Left lung (tissue), 10 donors: ENCODE data around the gene SFTPB. TPM values are rescaled to one million over a fixed set of nuclear protein-coding genes. Genes with fewer than 3 reads are reported as not detected.
"Not testable (repeated sequence)": the region's sequence is repeated elsewhere in the genome, so short reads cannot be mapped to it uniquely, and the experiment has no call there.

Experiments
- ATAC-seq: fragments of 200-7000 bp; cut with Tn5 transposase; one replicate; pipeline ENCODE4 v1.9.1; 2020; ENCODE audit warnings: moderate library complexity
- DNase-seq, 4 donors: peaks; one replicate each; pipeline ENCODE4 v3.0.0-alpha.2; 2013 to 2020
- H3K27ac ChIP-seq, 2 donors: fragments of 200-600 bp; sonication (generic) in 1 of 2; one replicate each; pipeline versions ENCODE4 v1.5.0 to v1.8.0; 2020 to 2021
- H3K27me3 ChIP-seq, 2 donors: fragments of 200-600 bp; sonication (generic) in 1 of 2; one replicate each; pipeline versions ENCODE4 v1.5.0 to v1.8.0; 2020 to 2021
- H3K36me3 ChIP-seq, 2 donors: fragments of 200-600 bp; sonication (generic) in 1 of 2; one replicate each; pipeline versions ENCODE4 v1.5.0 to v1.8.0; 2020 to 2021
- H3K4me1 ChIP-seq, 2 donors: fragments of 200-600 bp; one replicate each; pipeline ENCODE4 v1.8.0; 2021
- H3K4me3 ChIP-seq, 2 donors: fragments of 200-600 bp; sonication (generic) in 1 of 2; one replicate each; pipeline versions ENCODE4 v1.5.0 to v1.8.0; 2020 to 2021; ENCODE audit warnings: mild to moderate bottlenecking in 1 of 2
- H3K9me3 ChIP-seq, 2 donors: fragments of 200-600 bp; sonication (generic) in 1 of 2; one replicate each; pipeline versions ENCODE4 v1.5.0 to v1.8.0; 2020 to 2021
- intact Hi-C, 2 donors: fragments of 100-400 bp; cut with DNase I; formaldehyde crosslinking; loops; one replicate each; pipeline versions ENCODE4 v1.11.2 to v1.14.2; 2022
- polyA plus RNA-seq, 6 donors: library from polyadenylated mRNA; unstranded; fragments of 120-200 nt; gene quantifications; one replicate each; pipeline ENCODE4 v1.2.1, GENCODE V29; 2013; ENCODE audit not compliant: insufficient read length in 6 of 6
- total RNA-seq, 2 donors: library from RNA; stranded (reverse); fragmentation: NEBNext Ultra II Directional; extraction: Animal tissue kit (Norgen Biotek cat#: 25700); gene quantifications; one replicate each; pipeline ENCODE4 v1.2.1, GENCODE V29; 2021
- TF ChIP-seq, protein P1 (sequence below), 2 donors: fragments of 200-600 bp; sonication (generic) in 1 of 2; IDR thresholded peaks; one replicate each; pipeline versions ENCODE4 v1.5.0 to v1.8.0; 2021; ENCODE audit warnings: antibody characterized with exemption in 2 of 2
- donor health status: DM: no; HTN: yes; CAD: no.
- donor health status: DM: no; HTN: no; CAD: no.

The SFTPB gene
- total and polyA plus RNA-seq, 8 donors, result 183 to 18,328 (median 525) TPM

DNA sequence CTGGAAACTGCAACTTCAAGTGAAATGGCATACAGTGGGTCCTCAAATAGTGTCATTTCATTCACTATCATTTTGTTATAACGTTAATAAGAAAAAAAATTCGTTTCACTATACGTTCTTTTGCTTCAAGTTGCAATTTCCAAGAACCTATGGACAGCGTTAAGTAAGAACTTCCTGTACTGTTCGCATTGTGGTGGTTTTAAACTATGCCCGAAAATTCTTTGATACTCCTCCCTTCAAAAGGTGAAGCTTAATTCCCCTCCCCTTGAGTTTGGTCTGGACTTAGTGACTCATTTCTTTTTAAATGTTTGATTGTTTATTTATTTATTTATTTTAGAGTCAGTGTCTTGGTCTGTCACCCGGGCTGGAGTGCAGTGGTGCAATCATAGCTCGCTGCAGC is 46.8 kb upstream of the SFTPB start:
- DNase-seq (no peak), ATAC-seq (no peak)
- Histone ChIP-seq H3K27me3 (no peaks in the 10 kb centered on the region), H3K36me3 (no peaks in the 10 kb centered on the region), H3K4me3 (no peak overlapping the region), H3K27ac (peak overlapping the region; percentile 94 to 95), H3K9me3 (no peaks in the 10 kb centered on the region), H3K4me1 (peaks cover 33 to 89% of the 10 kb centered on the region in 2 donors)
- TF ChIP-seq, protein P1, sequence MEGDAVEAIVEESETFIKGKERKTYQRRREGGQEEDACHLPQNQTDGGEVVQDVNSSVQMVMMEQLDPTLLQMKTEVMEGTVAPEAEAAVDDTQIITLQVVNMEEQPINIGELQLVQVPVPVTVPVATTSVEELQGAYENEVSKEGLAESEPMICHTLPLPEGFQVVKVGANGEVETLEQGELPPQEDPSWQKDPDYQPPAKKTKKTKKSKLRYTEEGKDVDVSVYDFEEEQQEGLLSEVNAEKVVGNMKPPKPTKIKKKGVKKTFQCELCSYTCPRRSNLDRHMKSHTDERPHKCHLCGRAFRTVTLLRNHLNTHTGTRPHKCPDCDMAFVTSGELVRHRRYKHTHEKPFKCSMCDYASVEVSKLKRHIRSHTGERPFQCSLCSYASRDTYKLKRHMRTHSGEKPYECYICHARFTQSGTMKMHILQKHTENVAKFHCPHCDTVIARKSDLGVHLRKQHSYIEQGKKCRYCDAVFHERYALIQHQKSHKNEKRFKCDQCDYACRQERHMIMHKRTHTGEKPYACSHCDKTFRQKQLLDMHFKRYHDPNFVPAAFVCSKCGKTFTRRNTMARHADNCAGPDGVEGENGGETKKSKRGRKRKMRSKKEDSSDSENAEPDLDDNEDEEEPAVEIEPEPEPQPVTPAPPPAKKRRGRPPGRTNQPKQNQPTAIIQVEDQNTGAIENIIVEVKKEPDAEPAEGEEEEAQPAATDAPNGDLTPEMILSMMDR (IDR thresholded peaks at IDR 0.05), result no peak
- intact Hi-C loops, result loop anchor here in 1 of 2 donors (5.0 kb wide), 1 partner anchor 48 kb away; the partner anchor contains the start of gene SFTPB

DNA sequence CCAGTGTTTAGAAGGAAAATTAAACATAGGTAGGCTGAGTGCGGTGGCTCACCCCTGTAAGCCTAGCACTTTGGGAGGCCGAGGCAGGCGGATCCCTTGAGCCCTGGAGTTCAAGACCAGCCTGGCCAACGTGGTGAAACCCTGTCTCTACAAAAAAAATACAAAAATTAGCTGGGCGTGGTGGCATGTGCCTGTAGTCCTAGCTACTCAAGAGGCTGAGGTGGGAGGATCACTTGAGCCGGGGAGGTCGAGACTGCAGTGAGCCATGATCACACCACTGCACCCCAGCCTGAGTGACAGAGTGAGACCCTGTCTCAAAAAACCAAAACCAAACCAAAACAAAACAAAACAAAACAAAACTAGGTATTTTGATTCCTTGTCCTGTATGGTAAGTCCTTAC is 46.4 kb upstream of the SFTPB start:
- not testable (repeated sequence) for H3K4me3 ChIP-seq, H3K27me3 ChIP-seq, H3K9me3 ChIP-seq, ATAC-seq, H3K36me3 ChIP-seq, DNase-seq
- intact Hi-C loops, result loop anchor here in 1 of 2 donors (5.0 kb wide), 1 partner anchor 47 kb away; the partner anchor contains the start of gene SFTPB
- H3K4me1 ChIP-seq, result peaks cover 37 to 89% of the 10 kb centered on the region in 2 donors
- peak overlapping the region; percentile 94 to 95 for H3K27ac ChIP-seq

DNA sequence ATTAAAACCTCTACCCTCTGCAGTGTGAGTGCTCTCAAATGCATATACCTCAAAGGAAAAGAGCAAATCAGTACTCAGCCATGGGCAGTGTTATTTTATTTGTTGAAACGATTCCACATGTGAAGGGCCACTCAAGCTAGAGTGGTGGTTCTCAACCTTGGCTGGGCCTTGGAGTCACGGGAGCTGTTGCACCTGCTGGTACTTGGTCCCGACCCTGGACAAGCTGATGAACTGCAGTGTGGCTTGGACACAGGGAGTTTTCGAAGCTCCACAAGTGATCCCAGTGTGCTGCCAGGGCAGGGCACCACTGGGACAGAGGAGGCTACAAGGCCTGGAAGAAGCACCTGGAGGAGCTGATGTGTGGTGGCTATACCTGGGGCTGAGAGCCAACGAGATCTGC is 45.8 kb upstream of the SFTPB start:
- H3K36me3 ChIP-seq, result no peaks in the 10 kb centered on the region
- no peaks in the 10 kb centered on the region for H3K9me3 ChIP-seq
- H3K27ac ChIP-seq, result peak overlapping the region; percentile 94 to 95
- DNase-seq (peak in 3 of 4 donors; percentile 28 to 85 (median 81)), ATAC-seq (peak; percentile 43)
- intact Hi-C loops, result loop anchor here in 1 of 2 donors (5.0 kb wide), 1 partner anchor 47 kb away; the partner anchor contains the start of gene SFTPB
- H3K27me3 ChIP-seq, result no peaks in the 10 kb centered on the region
- peaks cover 43 to 91% of the 10 kb centered on the region in 2 donors for H3K4me1 ChIP-seq
- H3K4me3 ChIP-seq, result no peak overlapping the region
- TF ChIP-seq, protein P1 (IDR thresholded peaks at IDR 0.05), result no peak

DNA sequence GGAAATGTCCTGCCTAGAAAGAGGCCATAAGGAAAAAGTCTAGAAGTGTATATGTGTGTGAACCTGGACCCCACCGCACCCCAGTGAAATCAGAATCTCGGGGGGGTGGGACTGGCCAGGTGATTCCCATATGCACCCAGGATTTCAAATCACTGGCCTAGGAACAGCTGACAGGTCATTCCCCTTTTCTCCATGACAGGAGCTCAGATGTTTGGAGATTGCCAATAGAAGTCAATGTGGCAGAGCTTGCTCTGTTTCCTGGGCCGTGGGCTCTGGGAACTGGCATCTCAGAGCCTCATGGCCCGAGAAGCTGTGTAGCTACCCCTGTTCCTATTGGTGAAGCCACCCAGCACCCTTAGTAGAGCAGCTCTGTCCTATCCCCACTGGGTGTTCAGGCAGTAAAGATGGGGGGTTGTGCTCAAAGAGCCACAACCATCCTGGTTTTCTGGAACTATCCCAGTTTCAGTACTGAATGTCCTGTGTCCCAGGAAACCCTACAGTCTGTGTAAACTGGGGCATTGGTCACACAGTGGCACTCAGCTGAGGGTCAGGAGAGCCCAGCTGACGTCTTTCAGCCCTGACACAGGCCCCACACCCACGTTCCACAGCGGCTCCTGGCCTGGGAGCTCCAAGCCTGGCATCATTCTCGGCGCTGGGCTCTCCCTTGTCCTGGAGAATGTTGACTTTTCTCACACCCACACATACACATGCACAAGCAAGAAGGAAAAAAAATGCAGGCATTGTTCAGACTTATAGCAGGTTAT is 45.0 kb upstream of the SFTPB start:
- ATAC-seq, result peak; percentile 64
- Histone ChIP-seq H3K4me1 (peaks cover 48 to 96% of the 10 kb centered on the region in 2 donors), H3K36me3 (no peaks in the 10 kb centered on the region), H3K27me3 (no peaks in the 10 kb centered on the region), H3K27ac (peak overlapping the region; percentile 94 to 95), H3K4me3 (peak overlapping the region in 1 of 2 donors; percentile 34), H3K9me3 (no peaks in the 10 kb centered on the region)
- DNase-seq, result peak in 3 of 4 donors; percentile 53 to 93 (median 92)
- TF ChIP-seq, protein P1 (IDR thresholded peaks at IDR 0.05), result no peak
- intact Hi-C loops, result loop anchor here in 1 of 2 donors (5.0 kb wide), 1 partner anchor 46 kb away; the partner anchor contains the start of gene SFTPB

DNA sequence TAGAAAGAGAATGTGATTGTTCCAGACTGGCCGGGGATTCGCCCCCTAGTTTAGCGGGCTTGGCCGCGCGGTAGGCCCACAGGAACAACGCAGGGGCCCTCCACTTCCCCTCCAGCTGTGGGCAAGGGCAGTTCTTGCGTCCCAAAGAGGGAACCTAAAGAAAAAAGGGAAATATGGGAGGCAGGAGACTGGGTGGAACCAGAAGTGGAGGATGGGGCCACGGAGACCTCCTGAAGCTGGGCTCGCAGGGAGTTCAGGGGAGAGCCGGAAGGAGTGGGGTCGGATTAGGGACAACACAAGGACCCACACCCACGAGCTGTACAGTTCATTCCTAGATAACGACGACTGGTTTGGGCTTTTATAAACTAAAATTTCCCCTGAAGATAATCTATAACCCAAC is 44.3 kb upstream of the SFTPB start:
- peak in 2 of 4 donors; percentile 68 to 89 for DNase-seq
- intact Hi-C loops, result loop anchor here in 1 of 2 donors (5.0 kb wide), 1 partner anchor 45 kb away; the partner anchor contains the start of gene SFTPB
- ATAC-seq, result no peak
- no peaks in the 10 kb centered on the region for H3K27me3 ChIP-seq
- H3K4me3 ChIP-seq, result peak overlapping the region in 1 of 2 donors; percentile 34
- H3K36me3 ChIP-seq, result no peaks in the 10 kb centered on the region
- no peaks in the 10 kb centered on the region for H3K9me3 ChIP-seq
- peak overlapping the region; percentile 94 to 95 for H3K27ac ChIP-seq
- H3K4me1 ChIP-seq, result peaks cover 53 to 96% of the 10 kb centered on the region in 2 donors
- TF ChIP-seq, protein P1 (IDR thresholded peaks at IDR 0.05), result no peak
